DND-41 (cell line): ENCODE results near the gene PLSCR1.

Experiments
- ATAC-seq: fragments of 200-7000 bp; cut with Tn5 transposase; 3 replicates; pipeline ENCODE4 v1.9.1; 2021; ENCODE audit warnings: low read depth; ENCODE audit not compliant: insufficient read depth
- DNase-seq: peaks from one replicate; pipeline ENCODE4 v3.0.0-alpha.2; 2020
- H2AFZ ChIP-seq: 2 replicates; pipeline ENCODE4 v1.6.0; 2012; ENCODE audit warnings: low read depth, low read length
- H3K27ac ChIP-seq: 2 replicates; pipeline ENCODE4 v1.5.1; 2012; ENCODE audit warnings: low read length, inconsistent platforms
- H3K27me3 ChIP-seq: fragments of 200-600 bp; sonication (generic); 2 replicates; pipeline ENCODE4 v1.6.0; 2012; ENCODE audit warnings: low read length, mild to moderate bottlenecking, inconsistent platforms; ENCODE audit not compliant: insufficient read depth, poor library complexity
- H3K36me3 ChIP-seq: 2 replicates; pipeline ENCODE4 v1.5.1; 2012; ENCODE audit warnings: low read length, inconsistent platforms; ENCODE audit not compliant: insufficient read depth
- H3K4me1 ChIP-seq: 2 replicates; pipeline ENCODE4 v1.5.1; 2012; ENCODE audit warnings: mild to moderate bottlenecking, low read length; ENCODE audit not compliant: insufficient read depth
- H3K4me2 ChIP-seq: 2 replicates; pipeline ENCODE4 v1.6.0; 2012; ENCODE audit warnings: mild to moderate bottlenecking, moderate library complexity, low read length, inconsistent platforms; ENCODE audit not compliant: insufficient read depth
- H3K4me3 ChIP-seq, 2 experiments: fragments of 200-600 bp in 1 of 2; shearing (Covaris generic) in 1 of 2; 2 replicates each; pipeline ENCODE4 v1.5.1; 2012 to 2016; ENCODE audit warnings: inconsistent platforms in 2 of 2, low read length in 2 of 2, mild to moderate bottlenecking in 2 of 2, low read depth in 1 of 2, moderate library complexity in 1 of 2
- H3K79me2 ChIP-seq: 2 replicates; pipeline ENCODE4 v1.6.0; 2012; ENCODE audit warnings: low read length, inconsistent platforms; ENCODE audit not compliant: insufficient read depth
- H3K9ac ChIP-seq: 2 replicates; pipeline ENCODE4 v1.6.0; 2012; ENCODE audit warnings: low read depth, mild to moderate bottlenecking, inconsistent platforms, low read length, moderate library complexity
- H3K9me3 ChIP-seq: 2 replicates; pipeline ENCODE4 v1.5.1; 2012; ENCODE audit warnings: low read length, moderate library complexity, mild to moderate bottlenecking, inconsistent platforms; ENCODE audit not compliant: insufficient read depth, severe bottlenecking
- H4K20me1 ChIP-seq: 2 replicates; pipeline ENCODE4 v1.6.0; 2012; ENCODE audit warnings: low read length; ENCODE audit not compliant: insufficient read depth
- CTCF ChIP-seq: IDR thresholded peaks from 2 replicates; pipeline ENCODE4 v1.5.1; 2012; ENCODE audit warnings: borderline replicate concordance, low read length, moderate library complexity, mild to moderate bottlenecking; ENCODE audit not compliant: poor library complexity, severe bottlenecking; ENCODE audit errors: extremely low read depth
- EZH2 ChIP-seq: IDR thresholded peaks from 3 replicates; pipeline ENCODE4 v1.6.1; 2012; ENCODE audit warnings: borderline replicate concordance, low read depth, mild to moderate bottlenecking, moderate library complexity, low read length, inconsistent platforms; ENCODE audit not compliant: severe bottlenecking

Gene PLSCR1, protein sequence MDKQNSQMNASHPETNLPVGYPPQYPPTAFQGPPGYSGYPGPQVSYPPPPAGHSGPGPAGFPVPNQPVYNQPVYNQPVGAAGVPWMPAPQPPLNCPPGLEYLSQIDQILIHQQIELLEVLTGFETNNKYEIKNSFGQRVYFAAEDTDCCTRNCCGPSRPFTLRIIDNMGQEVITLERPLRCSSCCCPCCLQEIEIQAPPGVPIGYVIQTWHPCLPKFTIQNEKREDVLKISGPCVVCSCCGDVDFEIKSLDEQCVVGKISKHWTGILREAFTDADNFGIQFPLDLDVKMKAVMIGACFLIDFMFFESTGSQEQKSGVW

DNA sequence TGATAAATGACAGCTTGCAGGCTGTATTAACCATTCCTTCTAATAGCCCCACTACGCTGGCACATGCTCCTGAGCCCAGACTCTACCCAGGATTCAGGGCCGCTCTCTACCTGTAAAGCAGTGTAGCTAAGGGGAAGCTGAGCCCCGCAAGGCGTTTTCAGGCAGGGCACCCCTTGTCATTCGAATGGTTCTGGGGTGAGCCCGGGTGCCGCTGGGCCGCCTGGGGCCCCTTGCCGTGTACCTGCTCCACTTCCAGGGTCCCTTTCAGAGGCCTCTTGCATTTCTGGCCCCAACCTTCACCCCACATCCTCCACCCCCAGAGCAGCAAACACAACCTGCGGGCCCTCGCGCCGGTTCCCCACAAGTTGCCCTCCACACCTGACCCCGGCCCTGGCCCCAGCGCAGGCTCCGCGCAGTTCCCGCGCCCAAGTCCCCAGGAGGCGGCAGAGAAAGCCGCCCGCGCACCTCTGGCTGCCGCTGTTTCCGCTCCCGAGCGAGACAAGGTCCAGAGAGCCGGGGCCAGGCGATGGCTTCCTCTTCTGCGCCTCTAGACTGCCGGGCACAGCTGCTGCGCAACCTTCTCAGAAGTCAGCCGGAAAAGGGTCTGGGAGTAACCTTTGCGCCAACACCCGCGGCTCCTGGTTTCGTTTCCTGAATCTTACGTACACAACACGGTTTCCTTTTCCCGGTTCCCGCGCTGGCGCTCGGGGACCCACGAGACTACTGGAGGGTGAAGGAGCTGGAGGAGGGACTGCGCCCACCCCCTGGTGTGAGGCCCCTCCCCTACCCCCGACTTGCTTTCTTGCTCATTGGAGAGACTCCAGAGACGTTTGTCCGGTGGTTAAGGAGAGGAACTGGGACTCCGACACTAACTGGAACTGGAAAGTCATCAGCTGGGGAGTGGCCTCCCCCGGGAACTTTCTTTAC is at the start of gene PLSCR1:
PLSCR1 (minus strand) TSS at position 606 of the 927 bp plus-strand sequence. CDS start 8,055 bp downstream, outside the sequence.
- Histone ChIP-seq H3K79me2 (peaks cover 52% of the 10 kb centered on the region), H3K4me3 (peak within 1 kb of the TSS; percentile 86 to 87), H3K27ac (peak within 1 kb of the TSS; percentile 84), H3K4me1 (peaks cover 38% of the 10 kb centered on the region), H3K9me3 (no peaks in the 10 kb centered on the region), H3K9ac (peak within 1 kb of the TSS; percentile 94), H3K36me3 (peaks cover 14% of the 10 kb centered on the region), H3K27me3 (no peaks in the 10 kb centered on the region), H3K4me2 (peak within 1 kb of the TSS; percentile 75), H2AFZ (peak within 1 kb of the TSS; percentile 86), H4K20me1 (peaks cover 23% of the 10 kb centered on the region)
- peak; percentile 95 for DNase-seq
- TF ChIP-seq EZH2, result no peak
- TF ChIP-seq CTCF, result peak; percentile 6
- ATAC-seq, result peak; percentile 91

DNA sequence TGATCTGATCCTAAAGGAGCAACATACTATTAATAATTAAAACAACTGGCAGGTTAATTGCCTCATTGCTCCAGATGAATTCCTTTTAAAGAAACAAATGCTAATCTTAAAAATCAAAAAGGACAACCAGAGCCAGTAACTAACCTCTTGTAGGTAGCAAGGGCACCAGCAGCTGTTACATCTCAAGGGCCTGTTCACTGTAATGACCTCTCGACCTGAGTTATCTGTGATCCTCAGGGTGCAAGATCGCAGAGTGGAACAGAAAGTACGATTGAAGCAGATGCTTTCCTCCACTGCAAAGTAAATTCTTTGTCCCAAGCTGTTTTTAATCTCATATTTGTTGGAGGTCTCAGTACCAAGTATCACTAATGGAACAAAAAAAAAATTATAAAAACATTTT is 49.4 kb upstream of the PLSCR1 start:
- H3K27me3 ChIP-seq, result no peaks in the 10 kb centered on the region
- H2AFZ ChIP-seq, result no peak overlapping the region
- H3K36me3 ChIP-seq, result no peaks in the 10 kb centered on the region
- TF ChIP-seq EZH2 (no peak), CTCF (no peak)
- no peaks in the 10 kb centered on the region for H3K4me1 ChIP-seq
- H3K4me3 ChIP-seq, result no peak overlapping the region
- H3K27ac ChIP-seq, result no peak overlapping the region
- no peaks in the 10 kb centered on the region for H4K20me1 ChIP-seq
- H3K9me3 ChIP-seq, result no peaks in the 10 kb centered on the region
- DNase-seq, result no peak
- H3K9ac ChIP-seq, result no peak overlapping the region
- H3K79me2 ChIP-seq, result no peaks in the 10 kb centered on the region
- ATAC-seq, result no peak
- H3K4me2 ChIP-seq, result no peak overlapping the region

DNA sequence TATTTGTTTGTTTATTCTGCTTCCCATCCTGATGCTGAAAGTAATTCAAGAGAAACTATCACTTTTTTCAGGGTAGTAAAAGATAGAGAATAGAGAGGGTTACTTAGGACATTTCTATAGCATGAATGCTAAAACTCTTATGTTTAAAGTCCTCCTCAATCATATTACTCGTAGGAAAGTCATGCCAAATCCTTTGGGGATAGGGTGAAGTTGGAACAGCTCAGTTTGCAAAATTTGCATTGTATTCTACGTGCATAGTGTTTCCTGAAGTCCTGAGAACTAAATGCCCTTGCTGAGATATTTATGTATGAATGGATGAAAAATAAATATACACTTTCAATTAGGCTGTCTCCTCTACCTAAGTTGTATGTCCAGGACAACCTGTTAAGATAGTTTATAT is 46.1 kb upstream of the PLSCR1 start:
- Histone ChIP-seq H3K4me2 (no peak overlapping the region), H3K27me3 (no peaks in the 10 kb centered on the region), H3K27ac (no peak overlapping the region), H3K79me2 (no peaks in the 10 kb centered on the region), H4K20me1 (no peaks in the 10 kb centered on the region), H3K4me1 (no peaks in the 10 kb centered on the region), H3K36me3 (no peaks in the 10 kb centered on the region), H3K4me3 (no peak overlapping the region), H3K9me3 (no peaks in the 10 kb centered on the region), H2AFZ (no peak overlapping the region), H3K9ac (no peak overlapping the region)
- ATAC-seq, result no peak
- DNase-seq, result no peak
- TF ChIP-seq EZH2 (no peak), CTCF (no peak)
